ENCODE data around the gene SMIM17.
A peak's percentile ranks its signal among the peaks of the same experiment; 100 is the strongest.

Gene SMIM17

DNA sequence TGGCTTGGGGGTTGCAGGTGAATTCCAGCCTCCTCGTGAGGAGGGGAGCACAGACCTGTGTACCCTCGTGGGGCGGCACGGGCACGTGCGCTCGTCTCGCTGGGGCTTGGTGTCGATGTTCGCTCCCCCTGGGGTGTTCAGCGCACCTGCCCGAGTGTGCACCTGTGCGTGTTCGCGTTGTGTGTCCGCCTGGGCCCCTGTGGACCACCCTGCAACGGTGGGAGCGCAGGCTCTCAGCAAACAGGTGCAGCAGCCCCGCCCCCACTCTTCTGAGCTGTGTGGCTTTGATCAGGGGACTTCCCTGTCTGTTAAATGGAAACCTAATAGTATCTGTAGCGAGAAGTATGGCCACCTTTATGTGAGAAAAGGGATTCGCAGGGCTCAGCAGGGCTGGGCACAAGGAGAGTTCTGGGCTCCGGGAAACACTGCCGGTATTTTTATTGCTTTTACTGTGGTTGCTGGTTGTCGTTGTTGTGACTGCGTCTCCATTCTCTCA is 549 bp downstream of the SMIM17 start:
- no peaks in the 10 kb centered on the region for H3K27me3 ChIP-seq (ENCODE audit: control insufficient read depth in 2 of 2, insufficient read depth in 2 of 2, low read length in 2 of 2)
- no peaks in the 10 kb centered on the region for H3K4me1 ChIP-seq (ENCODE audit: control insufficient read depth in 2 of 2, insufficient read depth in 2 of 2, low read length in 2 of 2)
- H3K36me3 ChIP-seq (ENCODE audit: control insufficient read depth in 2 of 2, insufficient read depth in 2 of 2, low read length in 2 of 2), result no peaks in the 10 kb centered on the region
- H3K9me3 ChIP-seq (ENCODE audit: control insufficient read depth in 2 of 2, low read length in 2 of 2), result peaks cover 4 to 10% of the 10 kb centered on the region in 2 donors
- H3K4me3 ChIP-seq (ENCODE audit: low read length in 2 of 2), result no peak overlapping the region
- no peak overlapping the region for H3K9ac ChIP-seq (ENCODE audit: low read depth in 1 of 2, low read length in 2 of 2)
- H3K27ac ChIP-seq (ENCODE audit: low read depth in 2 of 2, low read length in 2 of 2), result no peak overlapping the region

DNA sequence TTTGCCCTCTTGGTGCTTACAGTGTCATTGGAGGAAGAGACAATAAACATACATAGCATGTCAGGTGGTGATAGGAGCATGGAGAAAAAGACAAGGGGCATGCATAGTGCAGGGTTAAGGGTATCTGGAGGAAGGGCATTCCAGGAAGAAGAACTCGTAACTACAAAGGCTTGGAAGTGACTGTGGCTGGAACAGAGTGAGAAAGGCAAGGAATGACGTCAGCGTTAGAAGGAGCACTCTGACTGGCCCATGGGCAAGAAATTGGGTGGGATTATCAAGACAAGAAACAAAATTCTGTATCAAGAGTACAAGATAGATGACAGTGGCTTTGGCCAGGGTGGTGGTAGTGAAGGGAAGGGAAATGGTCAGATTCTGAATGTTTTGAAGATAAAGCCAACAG is 11.2 kb downstream of the SMIM17 start:
- no peaks in the 10 kb centered on the region for H3K36me3 ChIP-seq (ENCODE audit: control insufficient read depth in 2 of 2, insufficient read depth in 2 of 2, low read length in 2 of 2)
- no peak overlapping the region for H3K4me3 ChIP-seq (ENCODE audit: low read length in 2 of 2)
- no peak overlapping the region for H3K9ac ChIP-seq (ENCODE audit: low read depth in 1 of 2, low read length in 2 of 2)
- no peaks in the 10 kb centered on the region for H3K4me1 ChIP-seq (ENCODE audit: control insufficient read depth in 2 of 2, insufficient read depth in 2 of 2, low read length in 2 of 2)
- no peak overlapping the region for H3K27ac ChIP-seq (ENCODE audit: low read depth in 2 of 2, low read length in 2 of 2)
- H3K27me3 ChIP-seq (ENCODE audit: control insufficient read depth in 2 of 2, insufficient read depth in 2 of 2, low read length in 2 of 2), result no peaks in the 10 kb centered on the region
- H3K9me3 ChIP-seq (ENCODE audit: control insufficient read depth in 2 of 2, low read length in 2 of 2), result peaks cover under 1 to 2% of the 10 kb centered on the region in 2 donors

DNA sequence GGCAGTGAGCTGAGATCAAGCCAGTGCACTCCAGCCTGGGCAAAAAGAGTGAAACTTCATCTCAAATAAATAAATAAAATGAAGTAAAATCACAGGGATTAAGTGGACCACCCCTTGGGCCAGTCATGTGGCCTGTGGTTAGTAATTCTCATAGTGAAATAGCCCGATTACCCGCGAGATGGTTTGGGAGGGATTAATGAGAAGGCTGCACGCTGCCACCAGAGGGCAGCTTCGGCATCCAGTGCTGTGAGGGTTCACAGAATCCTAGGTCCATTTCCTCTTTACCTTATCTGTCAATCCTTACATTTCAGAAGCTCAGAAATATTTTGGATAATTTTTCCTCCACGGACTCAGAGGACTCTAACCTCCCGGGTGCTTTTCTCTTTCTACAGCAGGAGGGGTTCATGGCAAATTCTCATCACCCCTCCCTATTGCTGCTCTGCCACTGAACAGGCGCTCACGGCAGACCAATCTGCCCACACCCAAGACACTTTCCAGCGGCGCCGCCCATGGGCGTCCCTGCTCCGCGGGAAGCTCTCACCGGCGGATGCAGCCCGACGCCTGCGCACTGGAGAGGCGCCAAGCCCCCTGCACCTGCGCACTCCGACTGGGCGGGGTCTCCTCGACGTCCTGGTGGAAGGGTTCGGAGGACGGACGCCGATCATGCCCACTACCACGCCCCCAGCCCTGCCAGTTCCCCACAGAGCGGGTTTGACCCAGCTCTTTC is 17.6 kb downstream of the SMIM17 start:
- no peak overlapping the region for H3K9ac ChIP-seq (ENCODE audit: low read depth in 1 of 2, low read length in 2 of 2)
- H3K27ac ChIP-seq (ENCODE audit: low read depth in 2 of 2, low read length in 2 of 2), result no peak overlapping the region
- H3K9me3 ChIP-seq (ENCODE audit: control insufficient read depth in 2 of 2, low read length in 2 of 2), result peaks cover 3 to 6% of the 10 kb centered on the region in 2 donors
- no peaks in the 10 kb centered on the region for H3K4me1 ChIP-seq (ENCODE audit: control insufficient read depth in 2 of 2, insufficient read depth in 2 of 2, low read length in 2 of 2)
- H3K27me3 ChIP-seq (ENCODE audit: control insufficient read depth in 2 of 2, insufficient read depth in 2 of 2, low read length in 2 of 2), result no peaks in the 10 kb centered on the region
- H3K4me3 ChIP-seq (ENCODE audit: low read length in 2 of 2), result peak overlapping the region in 1 of 2 donors; percentile 20
- H3K36me3 ChIP-seq (ENCODE audit: control insufficient read depth in 2 of 2, insufficient read depth in 2 of 2, low read length in 2 of 2), result no peaks in the 10 kb centered on the region

DNA sequence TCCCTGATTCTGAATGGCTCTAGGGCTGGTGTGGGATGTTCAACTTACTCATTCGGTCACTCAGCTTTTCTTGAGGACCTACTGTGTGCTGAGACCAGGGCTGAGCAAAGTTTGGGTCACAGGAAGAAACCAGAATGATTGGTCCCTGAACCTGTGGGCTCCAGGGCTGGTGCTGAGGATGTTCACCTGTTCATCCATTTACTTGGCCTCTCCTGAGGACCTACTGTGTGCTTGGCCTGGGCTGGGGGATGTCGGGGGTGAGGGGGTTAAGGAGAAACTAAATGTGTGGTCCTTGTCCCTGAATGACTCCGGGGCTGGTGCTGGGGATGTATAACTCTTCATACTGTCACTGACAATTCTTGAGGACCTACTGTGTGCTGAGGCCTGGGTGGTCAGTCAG is 18.3 kb downstream of the SMIM17 start:
- H3K27me3 ChIP-seq (ENCODE audit: control insufficient read depth in 2 of 2, insufficient read depth in 2 of 2, low read length in 2 of 2), result no peaks in the 10 kb centered on the region
- no peak overlapping the region for H3K9ac ChIP-seq (ENCODE audit: low read depth in 1 of 2, low read length in 2 of 2)
- H3K4me1 ChIP-seq (ENCODE audit: control insufficient read depth in 2 of 2, insufficient read depth in 2 of 2, low read length in 2 of 2), result no peaks in the 10 kb centered on the region
- H3K27ac ChIP-seq (ENCODE audit: low read depth in 2 of 2, low read length in 2 of 2), result no peak overlapping the region
- H3K36me3 ChIP-seq (ENCODE audit: control insufficient read depth in 2 of 2, insufficient read depth in 2 of 2, low read length in 2 of 2), result no peaks in the 10 kb centered on the region
- peaks cover 3 to 6% of the 10 kb centered on the region in 2 donors for H3K9me3 ChIP-seq (ENCODE audit: control insufficient read depth in 2 of 2, low read length in 2 of 2)
- H3K4me3 ChIP-seq (ENCODE audit: low read length in 2 of 2), result no peak overlapping the region

DNA sequence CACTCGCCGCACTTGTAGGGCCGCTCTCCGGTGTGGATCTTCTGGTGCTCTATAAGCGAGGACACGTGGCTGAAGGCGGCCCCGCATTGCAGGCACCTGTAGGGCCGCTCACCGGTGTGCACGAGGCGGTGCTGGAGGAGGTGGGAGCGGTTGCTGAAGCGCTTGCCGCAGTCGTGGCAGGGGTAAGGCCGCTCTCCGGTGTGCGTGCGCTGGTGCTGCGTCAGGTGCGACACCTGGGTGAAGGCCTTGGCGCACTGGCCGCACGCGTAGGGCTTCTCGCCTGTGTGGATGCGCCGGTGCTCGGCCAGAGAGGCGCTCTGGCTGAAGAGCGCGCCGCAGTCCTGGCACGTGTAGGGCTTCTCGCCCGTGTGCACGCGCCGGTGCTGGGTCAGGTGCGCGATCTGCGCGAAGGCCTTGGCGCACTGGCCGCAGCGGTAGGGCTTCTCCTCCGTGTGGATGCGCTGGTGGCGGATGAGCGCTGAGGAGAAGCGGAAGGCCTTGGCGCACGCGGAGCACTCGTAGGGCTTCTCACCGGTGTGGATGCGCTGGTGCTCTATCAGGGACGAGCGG is 21.1 kb downstream of the SMIM17 start:
- Histone ChIP-seq H3K27me3 (ENCODE audit: control insufficient read depth in 2 of 2, insufficient read depth in 2 of 2, low read length in 2 of 2) (no peaks in the 10 kb centered on the region), H3K4me3 (ENCODE audit: low read length in 2 of 2) (no peak overlapping the region), H3K36me3 (ENCODE audit: control insufficient read depth in 2 of 2, insufficient read depth in 2 of 2, low read length in 2 of 2) (no peaks in the 10 kb centered on the region), H3K27ac (ENCODE audit: low read depth in 2 of 2, low read length in 2 of 2) (no peak overlapping the region), H3K4me1 (ENCODE audit: control insufficient read depth in 2 of 2, insufficient read depth in 2 of 2, low read length in 2 of 2) (no peaks in the 10 kb centered on the region), H3K9me3 (ENCODE audit: control insufficient read depth in 2 of 2, low read length in 2 of 2) (peaks cover 3 to 12% of the 10 kb centered on the region in 2 donors), H3K9ac (ENCODE audit: low read depth in 1 of 2, low read length in 2 of 2) (no peak overlapping the region)

DNA sequence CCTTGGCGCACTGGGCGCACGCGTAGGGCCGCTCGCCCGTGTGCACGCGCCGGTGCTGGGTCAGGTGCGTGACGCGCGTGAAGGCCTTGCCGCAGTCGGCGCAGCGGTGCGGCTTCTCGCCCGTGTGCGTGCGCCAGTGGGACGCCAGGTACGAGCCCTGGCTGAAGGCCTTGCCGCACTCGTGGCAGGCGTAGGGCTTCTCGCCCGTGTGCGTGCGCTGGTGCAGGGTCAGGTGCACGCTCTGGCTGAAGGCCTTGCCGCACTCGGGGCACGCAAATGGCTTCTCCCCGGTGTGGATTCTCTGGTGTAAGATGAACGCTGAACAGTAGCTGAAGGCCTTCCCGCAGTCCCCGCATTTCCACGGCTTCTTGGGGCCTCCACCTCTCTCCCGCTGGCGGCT is 21.6 kb downstream of the SMIM17 start:
- H3K9ac ChIP-seq (ENCODE audit: low read depth in 1 of 2, low read length in 2 of 2), result no peak overlapping the region
- no peaks in the 10 kb centered on the region for H3K27me3 ChIP-seq (ENCODE audit: control insufficient read depth in 2 of 2, insufficient read depth in 2 of 2, low read length in 2 of 2)
- H3K36me3 ChIP-seq (ENCODE audit: control insufficient read depth in 2 of 2, insufficient read depth in 2 of 2, low read length in 2 of 2), result no peaks in the 10 kb centered on the region
- H3K4me3 ChIP-seq (ENCODE audit: low read length in 2 of 2), result no peak overlapping the region
- H3K4me1 ChIP-seq (ENCODE audit: control insufficient read depth in 2 of 2, insufficient read depth in 2 of 2, low read length in 2 of 2), result no peaks in the 10 kb centered on the region
- H3K27ac ChIP-seq (ENCODE audit: low read depth in 2 of 2, low read length in 2 of 2), result no peak overlapping the region
- peaks cover 0 to 12% of the 10 kb centered on the region in 2 donors for H3K9me3 ChIP-seq (ENCODE audit: control insufficient read depth in 2 of 2, low read length in 2 of 2)

DNA sequence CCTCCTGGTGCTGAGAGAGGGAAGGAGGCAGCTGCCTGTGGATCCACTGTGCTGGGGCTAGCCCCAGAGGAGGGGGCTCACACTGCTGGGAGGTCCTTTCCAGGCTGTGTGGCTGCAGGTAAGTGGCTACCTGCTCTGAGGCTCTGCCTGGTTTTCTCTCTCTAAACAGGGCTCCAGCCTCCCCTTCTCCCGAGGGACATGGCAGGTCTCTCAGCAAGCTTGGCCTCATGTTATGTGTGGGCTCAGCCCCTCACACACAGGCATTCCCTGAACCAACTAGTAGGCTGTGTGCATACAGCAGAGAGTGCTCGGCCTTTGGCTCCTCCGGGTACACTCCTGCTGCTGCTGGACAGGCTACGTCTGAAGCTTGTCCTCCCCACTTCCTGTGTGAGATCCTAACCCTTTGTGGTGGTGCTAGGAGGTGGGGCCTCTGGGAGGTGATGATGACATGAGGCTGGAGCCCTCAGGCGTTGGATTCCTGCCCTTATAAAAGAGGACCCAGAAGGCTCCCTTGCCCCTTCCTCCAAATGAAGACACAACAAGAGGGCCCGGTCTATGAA is 24.4 kb downstream of the SMIM17 start:
- Histone ChIP-seq H3K4me3 (ENCODE audit: low read length in 2 of 2) (no peak overlapping the region), H3K9ac (ENCODE audit: low read depth in 1 of 2, low read length in 2 of 2) (no peak overlapping the region), H3K36me3 (ENCODE audit: control insufficient read depth in 2 of 2, insufficient read depth in 2 of 2, low read length in 2 of 2) (no peaks in the 10 kb centered on the region), H3K4me1 (ENCODE audit: control insufficient read depth in 2 of 2, insufficient read depth in 2 of 2, low read length in 2 of 2) (peaks cover 3 to 5% of the 10 kb centered on the region in 2 donors), H3K27ac (ENCODE audit: low read depth in 2 of 2, low read length in 2 of 2) (no peak overlapping the region), H3K9me3 (ENCODE audit: control insufficient read depth in 2 of 2, low read length in 2 of 2) (peaks cover 5 to 6% of the 10 kb centered on the region in 2 donors), H3K27me3 (ENCODE audit: control insufficient read depth in 2 of 2, insufficient read depth in 2 of 2, low read length in 2 of 2) (no peaks in the 10 kb centered on the region)

DNA sequence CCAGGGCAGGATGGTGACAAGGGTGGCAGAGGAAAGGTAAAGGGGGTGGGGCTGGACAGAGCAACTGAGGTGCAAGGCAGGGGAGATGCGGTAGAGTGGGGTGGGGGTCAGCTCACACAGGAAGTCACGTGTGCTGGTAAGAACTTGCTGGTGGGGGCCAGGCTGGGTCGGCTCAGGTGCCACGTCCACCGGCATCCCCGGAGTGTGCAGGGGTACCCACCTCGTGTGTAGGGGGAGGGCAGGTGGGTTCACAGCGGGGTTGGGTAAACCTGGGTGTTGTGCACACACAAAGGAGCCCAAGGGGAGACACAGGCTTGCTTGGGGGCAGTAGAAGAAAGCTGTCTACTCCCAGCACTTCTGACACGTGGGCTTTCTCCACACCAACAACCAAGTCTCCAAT is 25.7 kb downstream of the SMIM17 start:
- Histone ChIP-seq H3K9ac (ENCODE audit: low read depth in 1 of 2, low read length in 2 of 2) (no peak overlapping the region), H3K36me3 (ENCODE audit: control insufficient read depth in 2 of 2, insufficient read depth in 2 of 2, low read length in 2 of 2) (no peaks in the 10 kb centered on the region), H3K4me3 (ENCODE audit: low read length in 2 of 2) (no peak overlapping the region), H3K27me3 (ENCODE audit: control insufficient read depth in 2 of 2, insufficient read depth in 2 of 2, low read length in 2 of 2) (no peaks in the 10 kb centered on the region), H3K4me1 (ENCODE audit: control insufficient read depth in 2 of 2, insufficient read depth in 2 of 2, low read length in 2 of 2) (peaks cover 3 to 5% of the 10 kb centered on the region in 2 donors), H3K27ac (ENCODE audit: low read depth in 2 of 2, low read length in 2 of 2) (no peak overlapping the region), H3K9me3 (ENCODE audit: control insufficient read depth in 2 of 2, low read length in 2 of 2) (peaks cover 5 to 6% of the 10 kb centered on the region in 2 donors)

DNA sequence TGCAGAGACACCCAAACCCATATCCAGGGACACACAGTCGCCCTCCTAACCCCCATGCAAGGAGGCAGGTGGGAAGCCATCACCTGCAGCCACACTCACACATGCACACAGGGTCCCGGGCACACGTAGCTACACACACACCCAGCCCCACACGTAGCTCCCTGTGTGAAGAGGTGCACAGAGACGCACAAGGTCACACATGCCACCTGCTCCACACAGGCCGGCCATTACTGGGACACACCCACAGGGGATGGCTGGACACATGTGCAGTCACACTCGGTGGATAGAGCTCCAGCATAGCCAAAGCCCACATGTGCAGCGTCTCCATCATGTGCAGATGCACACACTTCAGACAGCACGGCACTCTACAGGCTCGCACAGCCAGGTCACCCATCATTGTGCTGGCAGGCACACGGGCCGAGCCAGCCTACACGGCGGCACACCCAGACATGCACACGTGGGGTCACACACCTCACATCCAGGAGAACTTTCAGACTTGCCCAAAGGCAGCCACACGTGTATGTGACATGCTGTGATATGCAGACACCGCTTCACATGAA is 27.5 kb downstream of the SMIM17 start:
- Histone ChIP-seq H3K27ac (ENCODE audit: low read depth in 2 of 2, low read length in 2 of 2) (no peak overlapping the region), H3K9ac (ENCODE audit: low read depth in 1 of 2, low read length in 2 of 2) (no peak overlapping the region), H3K4me1 (ENCODE audit: control insufficient read depth in 2 of 2, insufficient read depth in 2 of 2, low read length in 2 of 2) (peaks cover 3 to 5% of the 10 kb centered on the region in 2 donors)

More for the DNA sequence above, 27.5 kb downstream of the SMIM17 start:
- no peaks in the 10 kb centered on the region for H3K36me3 ChIP-seq (ENCODE audit: control insufficient read depth in 2 of 2, insufficient read depth in 2 of 2, low read length in 2 of 2)
- H3K4me3 ChIP-seq (ENCODE audit: low read length in 2 of 2), result peak overlapping the region; percentile 83 to 84
- peaks cover 5 to 6% of the 10 kb centered on the region in 2 donors for H3K9me3 ChIP-seq (ENCODE audit: control insufficient read depth in 2 of 2, low read length in 2 of 2)
- no peaks in the 10 kb centered on the region for H3K27me3 ChIP-seq (ENCODE audit: control insufficient read depth in 2 of 2, insufficient read depth in 2 of 2, low read length in 2 of 2)
